PC-9 (cell line): ENCODE results near the gene PPM1H. TPM values are rescaled to one million over a fixed set of nuclear protein-coding genes. Genes with fewer than 3 reads are reported as not detected.

ENCODE experiments used
- BruUV-seq: library from RNA; stranded (reverse); fragments of 400-500 nt; replicated peaks from 2 replicates; lab custom pipeline; 2021; lab: Mats Ljungman, UMichigan
- CTCF ChIA-PET: fragments of 300-600 bp; sonication (Branson Sonifier 250); formaldehyde crosslinking; loops from one replicate; lab custom pipeline; 2022; ENCODE audit warnings: antibody characterized with exemption; lab: Charles Lee
- POLR2A ChIA-PET: fragments of 300-600 bp; sonication (Branson Sonifier 250); formaldehyde crosslinking; loops from one replicate; lab custom pipeline; 2022; ENCODE audit warnings: antibody characterized with exemption; ENCODE audit not compliant: unreplicated experiment; lab: Charles Lee
- DNase-seq, 2 experiments: peaks; one replicate each; pipeline versions ENCODE4 v3.0.0 to v3.0.0-alpha.2; 2015 to 2022; ENCODE audit warnings: mixed read lengths in 1 of 2
- H2AFZ ChIP-seq: fragments of 200-600 bp; sonication (generic); 2 replicates; pipeline ENCODE4 v1.8.1; 2017; ENCODE audit warnings: antibody characterized with exemption
- H3F3A ChIP-seq: fragments of 200-600 bp; sonication (generic); 2 replicates; pipeline ENCODE4 v1.8.1; 2017; ENCODE audit warnings: antibody characterized with exemption, mild to moderate bottlenecking, low read depth; ENCODE audit not compliant: insufficient read depth
- H3K27ac ChIP-seq: fragments of 200-600 bp; sonication (generic); 2 replicates; pipeline ENCODE4 v1.6.1; 2016; ENCODE audit warnings: mixed run types
- H3K27me3 ChIP-seq: fragments of 200-600 bp; sonication (generic); 2 replicates; pipeline ENCODE4 v1.6.1; 2016; ENCODE audit warnings: low read depth, mixed run types; ENCODE audit not compliant: insufficient read depth
- H3K36me3 ChIP-seq: fragments of 200-600 bp; sonication (generic); 2 replicates; pipeline ENCODE4 v1.6.1; 2016; ENCODE audit warnings: low read depth, mixed run types
- H3K4me1 ChIP-seq: fragments of 200-600 bp; sonication (generic); replicated peaks from 2 replicates; pipeline ENCODE4 v1.6.1; 2016; ENCODE audit warnings: mixed run types; ENCODE audit not compliant: insufficient read depth
- H3K4me2 ChIP-seq: fragments of 200-600 bp; sonication (generic); 2 replicates; pipeline ENCODE4 v1.6.1; 2017; ENCODE audit warnings: mixed run types
- H3K4me3 ChIP-seq: fragments of 200-600 bp; sonication (generic); 2 replicates; pipeline ENCODE4 v1.6.1; 2016; ENCODE audit warnings: mixed run types
- H3K79me2 ChIP-seq: fragments of 200-600 bp; sonication (generic); 2 replicates; pipeline ENCODE4 v1.6.1; 2017; ENCODE audit warnings: low read depth, mixed run types
- H3K9me2 ChIP-seq: fragments of 200-600 bp; sonication (generic); 2 replicates; pipeline ENCODE4 v1.8.1; 2017; ENCODE audit warnings: mild to moderate bottlenecking; ENCODE audit not compliant: insufficient read depth
- H3K9me3 ChIP-seq: fragments of 200-600 bp; sonication (generic); 2 replicates; pipeline ENCODE4 v1.8.1; 2016; ENCODE audit warnings: low read depth; ENCODE audit not compliant: insufficient read depth
- H4K20me1 ChIP-seq: fragments of 200-600 bp; sonication (generic); 2 replicates; pipeline ENCODE4 v1.8.1; 2017; ENCODE audit not compliant: insufficient read depth
- EZH2 ChIP-seq: fragments of 200-600 bp; sonication (generic); IDR thresholded peaks from 2 replicates; pipeline ENCODE4 v1.8.0; 2017; ENCODE audit warnings: antibody characterized with exemption, low read depth
- intact Hi-C: fragments of 100-400 bp; cut with micrococcal nuclease; formaldehyde crosslinking; loops from one replicate; pipeline ENCODE4 v1.10.0; 2022; ENCODE audit not compliant: unreplicated experiment
- total RNA-seq: library from RNA; stranded (reverse); gene quantifications from 2 replicates; pipeline ENCODE4 v1.2.3, GENCODE V29; 2021
- TF ChIP-seq, protein P1 (sequence below): fragments of 200-600 bp; sonication (generic); conservative IDR thresholded peaks from 2 replicates; pipeline ENCODE4 v1.6.1; 2017; ENCODE audit warnings: mixed run types, antibody characterized with exemption, mild to moderate bottlenecking, moderate library complexity

PPM1H gene
- total RNA-seq, 1 experiment from 2014 or later, result 11.4 TPM

DNA sequence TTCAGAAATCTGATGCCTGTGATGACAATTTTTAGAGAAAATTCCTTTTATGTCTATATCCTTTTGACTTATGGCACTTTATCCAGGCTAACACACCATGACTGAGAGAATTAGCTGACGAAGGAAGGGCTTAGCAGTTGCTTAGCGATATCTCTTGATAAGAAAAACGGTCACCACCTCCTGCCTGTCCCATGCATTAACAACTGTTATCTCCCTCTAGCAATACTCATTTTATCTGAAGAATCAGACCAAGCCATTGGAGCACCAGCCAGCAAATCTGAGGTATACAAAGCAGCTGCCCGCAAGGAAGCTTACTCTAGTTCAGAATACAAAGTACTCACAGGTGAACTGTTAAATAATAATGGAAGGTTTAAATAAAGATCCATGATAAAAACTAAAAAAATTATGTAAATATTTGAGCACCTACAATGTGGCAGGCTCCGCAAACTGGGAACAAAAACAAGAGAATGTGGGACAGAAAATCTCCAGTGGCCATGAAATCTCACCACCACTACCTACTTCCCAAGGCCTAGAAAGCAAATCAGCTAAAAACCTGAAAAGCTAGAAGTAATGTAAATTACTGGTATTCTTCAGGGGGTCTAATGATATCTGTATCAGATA is 24.3 kb downstream of the PPM1H start:
- H3K4me2 ChIP-seq, result no peak overlapping the region
- DNase-seq, result no peak
- H3F3A ChIP-seq, result no peaks in the 10 kb centered on the region
- no peaks in the 10 kb centered on the region for H3K9me3 ChIP-seq
- 0 out of 2 replicates have a peak, but pooled peaks cover 3% of the 10 kb centered on the region for H4K20me1 ChIP-seq
- ChIA-PET CTCF (no interaction called here), POLR2A (no interaction called here)
- no peaks in the 10 kb centered on the region for H3K27me3 ChIP-seq
- no peak overlapping the region for H2AFZ ChIP-seq
- H3K9me2 ChIP-seq, result no peaks in the 10 kb centered on the region
- no peak overlapping the region for H3K27ac ChIP-seq
- TF ChIP-seq, protein P1, sequence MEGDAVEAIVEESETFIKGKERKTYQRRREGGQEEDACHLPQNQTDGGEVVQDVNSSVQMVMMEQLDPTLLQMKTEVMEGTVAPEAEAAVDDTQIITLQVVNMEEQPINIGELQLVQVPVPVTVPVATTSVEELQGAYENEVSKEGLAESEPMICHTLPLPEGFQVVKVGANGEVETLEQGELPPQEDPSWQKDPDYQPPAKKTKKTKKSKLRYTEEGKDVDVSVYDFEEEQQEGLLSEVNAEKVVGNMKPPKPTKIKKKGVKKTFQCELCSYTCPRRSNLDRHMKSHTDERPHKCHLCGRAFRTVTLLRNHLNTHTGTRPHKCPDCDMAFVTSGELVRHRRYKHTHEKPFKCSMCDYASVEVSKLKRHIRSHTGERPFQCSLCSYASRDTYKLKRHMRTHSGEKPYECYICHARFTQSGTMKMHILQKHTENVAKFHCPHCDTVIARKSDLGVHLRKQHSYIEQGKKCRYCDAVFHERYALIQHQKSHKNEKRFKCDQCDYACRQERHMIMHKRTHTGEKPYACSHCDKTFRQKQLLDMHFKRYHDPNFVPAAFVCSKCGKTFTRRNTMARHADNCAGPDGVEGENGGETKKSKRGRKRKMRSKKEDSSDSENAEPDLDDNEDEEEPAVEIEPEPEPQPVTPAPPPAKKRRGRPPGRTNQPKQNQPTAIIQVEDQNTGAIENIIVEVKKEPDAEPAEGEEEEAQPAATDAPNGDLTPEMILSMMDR, result no peak
- no peak for TF ChIP-seq EZH2
- H3K36me3 ChIP-seq, result no peaks in the 10 kb centered on the region
- H3K79me2 ChIP-seq, result no peaks in the 10 kb centered on the region
- intact Hi-C loops, result no loop called here
- H3K4me3 ChIP-seq, result no peak overlapping the region
- BruUV-seq, result no TSS peak
- H3K4me1 ChIP-seq, result no peaks in the 10 kb centered on the region

DNA sequence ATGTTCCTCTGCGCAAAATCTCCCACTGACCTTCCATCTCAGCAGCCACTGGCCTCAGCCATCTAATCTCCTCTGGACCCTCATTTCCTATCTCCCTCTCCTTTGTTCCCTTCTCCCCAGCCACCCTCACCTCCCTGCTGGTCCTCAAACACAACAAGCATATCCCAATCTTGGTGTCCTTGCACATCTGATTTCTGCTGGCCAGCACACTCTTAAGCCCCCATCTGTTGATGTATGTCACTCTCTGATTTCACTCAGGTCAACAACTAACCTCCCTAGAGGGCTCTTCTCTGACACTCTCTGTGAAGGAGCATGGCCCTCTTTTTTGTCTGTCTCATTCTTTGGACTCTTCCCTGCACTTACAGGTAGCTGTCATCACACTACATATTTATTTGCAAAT is 25.6 kb downstream of the PPM1H start:
- no peak for TF ChIP-seq EZH2
- TF ChIP-seq, protein P1, result no peak
- intact Hi-C loops, result no loop called here
- H3K79me2 ChIP-seq, result no peaks in the 10 kb centered on the region

DNA sequence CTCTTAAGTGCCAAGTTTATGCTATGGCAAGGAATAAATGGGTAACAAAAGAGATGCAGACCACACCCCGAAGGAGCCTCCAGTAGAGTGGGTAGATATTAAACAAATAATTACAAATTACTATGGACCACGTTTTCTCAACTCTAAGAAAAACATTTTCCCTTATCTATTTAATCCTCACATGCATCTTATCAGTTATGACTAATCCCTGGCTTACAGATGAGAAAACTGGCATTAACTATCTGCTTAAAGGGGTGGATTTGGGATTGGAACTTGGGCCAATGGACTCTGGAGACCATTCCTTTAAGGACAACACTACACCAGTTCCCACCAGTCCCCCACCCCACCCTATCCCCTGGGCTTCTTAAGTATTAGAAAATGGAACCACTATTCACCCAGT is 26.3 kb downstream of the PPM1H start:
- no TSS peak for BruUV-seq
- no peak for DNase-seq
- Histone ChIP-seq H3K27me3 (no peaks in the 10 kb centered on the region), H3K9me3 (no peaks in the 10 kb centered on the region), H3K9me2 (no peaks in the 10 kb centered on the region), H3K79me2 (no peaks in the 10 kb centered on the region), H3K27ac (no peak overlapping the region), H4K20me1 (0 out of 2 replicates have a peak, but pooled peaks cover 3% of the 10 kb centered on the region), H3K4me3 (no peak overlapping the region), H2AFZ (no peak overlapping the region), H3K36me3 (no peaks in the 10 kb centered on the region), H3F3A (no peaks in the 10 kb centered on the region), H3K4me2 (no peak overlapping the region), H3K4me1 (no peaks in the 10 kb centered on the region)
- no peak for TF ChIP-seq EZH2
- TF ChIP-seq, protein P1, result no peak
- POLR2A ChIA-PET, result no interaction called here
- CTCF ChIA-PET, result no interaction called here
- intact Hi-C loops, result no loop called here

More for the DNA sequence above, 25.6 kb downstream of the PPM1H start:
- Histone ChIP-seq H3K27ac (no peak overlapping the region), H2AFZ (no peak overlapping the region), H3K36me3 (no peaks in the 10 kb centered on the region), H3K4me2 (no peak overlapping the region), H3K27me3 (no peaks in the 10 kb centered on the region), H3K9me2 (no peaks in the 10 kb centered on the region), H4K20me1 (0 out of 2 replicates have a peak, but pooled peaks cover 3% of the 10 kb centered on the region), H3K9me3 (no peaks in the 10 kb centered on the region), H3F3A (no peaks in the 10 kb centered on the region), H3K4me3 (no peak overlapping the region), H3K4me1 (no peaks in the 10 kb centered on the region)
- BruUV-seq, result no TSS peak
- ChIA-PET POLR2A (no interaction called here), CTCF (no interaction called here)
- no peak for DNase-seq
